8988T (cell line): ENCODE data around the gene GTPBP6.
"Not testable (repeated sequence)": the region's sequence is repeated elsewhere in the genome, so short reads cannot be mapped to it uniquely, and the experiment has no call there.

Experiments used
- DNase-seq: peaks from one replicate; pipeline ENCODE4 v3.0.0; 2011

The GTPBP6 gene

DNA sequence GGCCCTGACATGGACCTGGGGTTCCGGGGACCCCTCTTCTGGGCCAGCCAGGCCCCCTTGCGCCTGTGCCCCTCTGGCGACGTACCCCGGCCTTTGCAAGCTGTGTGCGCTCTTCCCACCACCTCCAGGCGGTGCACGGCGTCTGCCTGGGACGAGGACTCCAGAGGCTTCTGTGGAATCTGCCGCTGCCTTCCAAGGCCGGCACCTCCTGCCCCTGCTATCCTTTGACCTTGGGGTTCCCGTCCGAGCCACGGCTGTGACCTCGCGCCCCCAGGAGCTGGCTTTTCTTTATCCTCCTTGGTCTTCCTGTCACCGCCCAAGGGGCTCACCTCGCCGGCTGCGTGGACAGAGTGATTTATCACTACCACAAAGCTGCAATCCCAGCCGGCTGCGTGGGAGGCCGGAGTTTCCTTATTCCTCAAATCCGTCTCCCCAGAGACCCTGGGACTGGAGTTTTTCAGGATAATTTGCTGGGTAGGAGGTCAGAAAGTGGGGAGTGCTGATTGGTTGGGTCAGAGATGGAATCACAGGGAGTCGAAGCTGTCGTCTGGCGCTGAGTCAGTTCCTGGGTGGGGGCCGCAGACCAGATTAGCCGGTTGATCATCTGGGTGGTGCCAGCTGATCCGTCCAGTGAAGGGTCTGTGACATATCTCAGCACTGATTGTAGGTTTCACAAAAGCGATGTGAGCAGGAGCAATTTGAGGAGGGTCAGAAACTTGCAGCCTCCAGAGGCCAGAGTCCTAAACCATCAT lies 57.3 kb downstream of the GTPBP6 start:
- DNase-seq = peak; percentile 36

DNA sequence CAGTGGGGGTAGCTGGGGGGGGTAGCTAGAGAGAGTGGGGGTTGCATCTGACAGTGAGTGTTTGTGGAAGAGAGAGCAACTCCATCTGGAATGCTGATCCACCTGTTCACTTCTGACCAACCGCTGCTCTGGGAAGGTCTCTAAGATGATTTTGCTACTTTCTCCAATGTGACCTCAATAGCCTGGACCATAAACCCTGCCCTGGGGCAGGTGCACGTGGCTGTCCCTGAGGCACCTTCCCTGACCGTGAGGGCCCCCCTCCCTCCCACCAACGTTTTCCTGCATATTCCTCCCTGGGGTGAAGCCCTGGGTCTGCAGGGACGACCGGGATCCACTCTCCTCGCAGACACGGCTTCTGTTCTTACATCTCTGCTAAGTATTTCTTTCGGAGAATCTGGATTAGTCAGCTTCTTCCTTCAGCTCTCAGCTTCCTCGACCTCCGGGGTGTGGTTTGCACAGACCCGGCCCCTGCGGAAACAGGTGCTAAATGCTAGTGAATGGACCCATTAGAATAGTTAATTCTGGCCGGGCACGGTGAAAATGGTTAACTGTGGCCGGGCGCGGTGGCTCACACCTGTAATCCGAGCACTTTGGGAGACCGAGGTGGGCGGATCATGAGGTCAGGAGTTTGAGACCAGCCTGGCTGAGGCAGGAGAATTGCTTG lies 58.8 kb downstream of the GTPBP6 start:
- peak; percentile 65 for DNase-seq

DNA sequence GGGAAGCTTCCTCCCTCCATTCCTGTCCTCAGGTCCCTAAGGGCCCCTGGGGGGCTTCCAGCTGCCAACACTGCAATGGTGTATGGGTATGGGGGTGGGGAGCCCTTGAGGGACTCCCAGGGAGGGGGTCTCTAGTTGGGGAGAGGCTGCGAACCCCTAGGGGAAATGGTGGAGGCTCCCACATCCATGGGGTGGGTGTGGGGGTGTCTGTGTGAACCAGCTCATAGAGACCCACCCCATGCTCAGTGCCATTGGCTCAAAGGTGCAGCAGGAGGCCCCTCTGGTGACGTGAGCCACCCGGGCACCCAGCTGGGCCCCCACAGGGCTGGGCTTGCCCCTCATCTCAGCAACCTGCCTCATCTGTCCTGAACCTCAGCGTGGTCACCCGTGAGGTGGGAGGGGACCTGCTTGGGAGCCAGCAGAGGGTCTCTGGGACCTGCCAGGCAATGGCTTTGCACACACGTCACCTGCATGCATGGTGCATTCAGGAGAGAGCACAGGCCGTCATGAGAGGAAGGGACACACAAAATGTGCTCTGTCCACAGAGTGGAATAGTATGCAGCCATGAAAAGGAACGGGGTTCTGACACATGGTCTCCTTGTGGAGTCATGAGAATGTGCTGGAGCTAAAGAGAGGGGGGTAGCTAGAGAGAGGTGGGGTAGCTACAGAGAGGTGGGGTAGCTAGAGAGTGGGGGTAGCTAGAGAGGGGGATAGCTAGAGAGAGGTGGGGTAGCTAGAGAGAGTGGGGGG lies 60.1 kb downstream of the GTPBP6 start:
- DNase-seq = no peak

DNA sequence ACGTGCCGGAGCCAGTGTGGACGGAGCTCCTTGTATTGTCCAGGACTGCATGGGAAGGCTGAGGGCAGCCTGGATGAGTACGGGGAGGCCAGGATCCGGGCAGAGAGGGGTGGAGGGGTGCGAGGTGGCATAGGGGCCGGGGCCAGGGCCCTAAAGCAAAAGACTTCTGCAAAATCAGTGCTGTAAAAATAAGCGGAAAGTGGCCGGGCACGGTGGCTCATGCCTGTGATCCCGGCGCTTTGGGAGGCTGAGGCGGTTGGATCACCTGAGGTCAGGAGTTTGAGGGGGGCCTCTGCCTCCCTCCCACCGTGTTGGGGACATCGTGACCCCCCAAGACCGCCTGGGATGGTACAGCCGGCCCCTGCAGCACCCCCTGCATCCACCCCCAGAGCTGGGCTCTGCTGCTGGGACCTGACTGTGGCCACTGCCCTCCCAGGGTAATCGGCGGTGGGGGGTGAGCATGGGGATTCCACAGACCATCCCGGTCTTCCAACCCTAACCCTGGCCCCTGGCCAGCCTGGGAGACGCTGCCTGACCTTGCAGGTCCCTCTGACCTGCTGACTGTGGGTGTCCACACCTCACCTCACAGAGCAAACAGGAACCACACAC lies 60.8 kb downstream of the GTPBP6 start:
- DNase-seq = no peak

DNA sequence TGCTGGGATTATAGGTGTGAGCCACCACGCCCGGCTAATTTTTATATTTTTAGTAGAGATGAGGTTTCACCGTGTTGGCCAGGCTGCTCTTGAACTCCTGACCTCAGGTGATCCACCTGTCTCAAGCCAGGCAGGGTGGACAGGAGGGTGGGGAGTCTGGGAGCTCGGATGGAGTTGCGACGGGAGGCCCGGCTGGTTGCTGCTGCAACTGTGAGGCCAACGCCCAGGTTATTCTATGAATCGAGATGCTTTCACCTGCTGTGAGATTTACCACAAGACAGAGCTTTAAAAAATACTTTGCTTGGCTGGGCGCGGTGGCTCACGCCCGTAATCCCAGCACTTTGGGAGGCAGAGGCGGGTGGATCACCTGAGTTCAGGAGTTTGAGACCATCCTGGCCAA lies 61.5 kb downstream of the GTPBP6 start:
- not testable (repeated sequence) for DNase-seq

DNA sequence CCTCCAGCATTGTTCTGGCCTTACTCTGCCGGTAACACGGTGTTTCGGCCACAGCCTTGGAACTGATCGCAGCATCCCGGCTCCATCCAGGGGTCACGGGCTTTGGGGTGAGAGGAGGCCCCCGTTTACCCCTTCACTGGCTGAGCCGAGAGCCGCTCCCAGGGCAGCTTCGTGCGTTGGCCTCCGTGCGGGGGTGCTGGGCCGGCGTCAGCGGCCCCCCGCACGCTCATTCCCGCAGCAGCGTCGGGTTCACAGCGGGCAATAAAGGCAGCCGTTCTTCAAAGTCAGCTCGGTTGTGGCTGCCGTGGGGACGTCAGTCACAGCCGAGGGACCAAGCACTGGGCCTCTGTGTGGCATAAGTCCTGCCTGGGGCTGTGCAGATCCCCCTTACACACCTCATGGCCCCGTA lies 62.7 kb downstream of the GTPBP6 start:
- no peak for DNase-seq
